HCT116 (cell line): Measurements from ENCODE around the gene ARMH4. TPM values are rescaled to one million over a fixed set of nuclear protein-coding genes. Genes with fewer than 3 reads are reported as not detected.

Experiments used
- ATAC-seq: fragments of 200-7000 bp; cut with Tn5 transposase; 2 replicates; pipeline ENCODE4 v1.9.1; 2020; ENCODE audit warnings: mild to moderate bottlenecking, moderate library complexity
- BruUV-seq: library from RNA; stranded (reverse); fragments of 400-500 nt; replicated peaks from 2 replicates; lab custom pipeline; 2021; lab: Mats Ljungman, UMichigan
- CTCF ChIA-PET: fragments of 300-600 bp; sonication (Branson Sonifier 250); formaldehyde crosslinking; loops from one replicate; lab custom pipeline; 2021; ENCODE audit warnings: antibody characterized with exemption; lab: Charles Lee
- POLR2A ChIA-PET: fragments of 300-600, 350-600 bp; sonication (Branson Sonifier 250); formaldehyde crosslinking; loops from one replicate; lab custom pipeline; 2021; ENCODE audit warnings: antibody characterized with exemption; lab: Charles Lee
- RAD21 ChIA-PET, 2 experiments: fragments of 300-600 bp; sonication (Branson Sonifier 250); formaldehyde crosslinking; loops; one replicate each; lab custom pipeline; 2023; ENCODE audit warnings: low total read pairs in 2 of 2; ENCODE audit not compliant: uncharacterized antibody in 2 of 2, unreplicated experiment in 2 of 2, low non-redundant PET in 1 of 2; lab: Charles Lee
- DNase-seq: peaks from one replicate; pipeline ENCODE4 v3.0.0-alpha.2; 2010; ENCODE audit warnings: low read depth, low spot score
- H2AFZ ChIP-seq: fragments of 200-600 bp; shearing (Covaris generic), sonication (generic); 2 replicates; pipeline ENCODE4 v1.6.1; 2017; ENCODE audit warnings: low read depth, mixed run types, mixed read lengths, antibody characterized with exemption, low read length; ENCODE audit not compliant: poor library complexity, severe bottlenecking
- H3K27ac ChIP-seq: 2 replicates; pipeline ENCODE4 v1.5.1; 2012; ENCODE audit warnings: low read depth, low read length
- H3K27me3 ChIP-seq: fragments of 200-600 bp; sonication (generic); 2 replicates; pipeline ENCODE4 v1.6.1; 2016; ENCODE audit warnings: mixed run types, low read length, mixed read lengths; ENCODE audit not compliant: insufficient read depth
- H3K36me3 ChIP-seq, 2 experiments: fragments of 200-500 bp in 1 of 2; fragments of 200-600 bp in 1 of 2; sonication (Bioruptor generic) in 1 of 2; sonication (generic) in 1 of 2; 2 replicates each; pipeline versions ENCODE4 v1.5.1 to v1.6.1; 2014 to 2016; ENCODE audit warnings: low read length in 2 of 2, inconsistent platforms in 1 of 2, mixed read lengths in 1 of 2, mixed run types in 1 of 2; ENCODE audit not compliant: insufficient read depth in 2 of 2, control insufficient read depth in 1 of 2
- H3K4me1 ChIP-seq, 2 experiments: fragments of 200-600 bp in 1 of 2; sonication (generic) in 1 of 2; 2 replicates each; pipeline versions ENCODE4 v1.5.1 to v1.6.1; 2012 to 2017; ENCODE audit warnings: low read length in 2 of 2, inconsistent platforms in 1 of 2, mild to moderate bottlenecking in 1 of 2, mixed read lengths in 1 of 2, mixed run types in 1 of 2, moderate library complexity in 1 of 2; ENCODE audit not compliant: insufficient read depth in 2 of 2, control insufficient read depth in 1 of 2
- H3K4me2 ChIP-seq: fragments of 200-600 bp; sonication (generic); 2 replicates; pipeline ENCODE4 v1.6.1; 2017; ENCODE audit warnings: mixed run types, low read length, mixed read lengths
- H3K4me3 ChIP-seq, 2 experiments: fragments of 200-600 bp in 1 of 2; sonication (generic) in 1 of 2; replicated peaks in 1 of 2; 2 replicates each; pipeline ENCODE4 v1.5.1; 2011 to 2016; ENCODE audit warnings: low read length in 2 of 2, control low read depth in 1 of 2, low read depth in 1 of 2, mild to moderate bottlenecking in 1 of 2, mixed read lengths in 1 of 2, mixed run types in 1 of 2
- H3K79me2 ChIP-seq: fragments of 200-600 bp; sonication (generic); 2 replicates; pipeline ENCODE4 v1.6.1; 2017; ENCODE audit warnings: mild to moderate bottlenecking, mixed run types, low read length, moderate library complexity, mixed read lengths; ENCODE audit not compliant: insufficient read depth
- H3K9ac ChIP-seq: fragments of 200-600 bp; sonication (generic); 2 replicates; pipeline ENCODE4 v1.6.1; 2016; ENCODE audit warnings: low read length, mixed read lengths
- H3K9me2 ChIP-seq: fragments of 200-600 bp; sonication (generic), shearing (Covaris generic); 2 replicates; pipeline ENCODE4 v1.6.1; 2017; ENCODE audit warnings: mixed run types, mild to moderate bottlenecking, moderate library complexity; ENCODE audit not compliant: insufficient read depth
- H3K9me3 ChIP-seq, 2 experiments: fragments of 200-500 bp in 1 of 2; fragments of 200-600 bp in 1 of 2; sonication (Bioruptor generic) in 1 of 2; sonication (generic) in 1 of 2; 2 replicates each; pipeline ENCODE4 v1.6.1; 2014 to 2017; ENCODE audit warnings: low read length in 2 of 2, mixed read lengths in 2 of 2, inconsistent platforms in 1 of 2, low read depth in 1 of 2, mild to moderate bottlenecking in 1 of 2, mixed run types in 1 of 2, moderate library complexity in 1 of 2; ENCODE audit not compliant: control insufficient read depth in 1 of 2, insufficient read depth in 1 of 2
- H4K20me1 ChIP-seq: fragments of 200-600 bp; sonication (generic), shearing (Covaris generic); 2 replicates; pipeline ENCODE4 v1.6.1; 2017; ENCODE audit warnings: mixed run types, mild to moderate bottlenecking, moderate library complexity; ENCODE audit not compliant: insufficient read depth
- CBX3 ChIP-seq: IDR thresholded peaks from 2 replicates; pipeline ENCODE4 v1.6.1; 2012; ENCODE audit warnings: low read depth
- ELF1 ChIP-seq: IDR thresholded peaks from 2 replicates; pipeline ENCODE4 v1.6.1; 2012; ENCODE audit warnings: low read depth, borderline replicate concordance
- EZH2 ChIP-seq: fragments of 200-600 bp; sonication (generic); IDR thresholded peaks from 2 replicates; pipeline ENCODE4 v1.6.1; 2017; ENCODE audit warnings: antibody characterized with exemption, mixed run types
- FOSL1 ChIP-seq: IDR thresholded peaks from 2 replicates; pipeline ENCODE4 v1.6.1; 2012; ENCODE audit warnings: low read depth
- POLR2A ChIP-seq: IDR thresholded peaks from 2 replicates; pipeline ENCODE4 v1.7.0; 2011; ENCODE audit warnings: borderline replicate concordance; ENCODE audit not compliant: insufficient read depth, insufficient read length; ENCODE audit errors: extremely low read depth
- POLR2AphosphoS5 ChIP-seq: IDR thresholded peaks from 2 replicates; pipeline ENCODE4 v1.6.1; 2011; ENCODE audit warnings: mild to moderate bottlenecking, low read depth, low read length, moderate library complexity
- RAD21 ChIP-seq: IDR thresholded peaks from 2 replicates; pipeline ENCODE4 v1.6.1; 2012; ENCODE audit warnings: low read depth, mild to moderate bottlenecking
- SRF ChIP-seq: IDR thresholded peaks from 2 replicates; pipeline ENCODE4 v1.6.1; 2012; ENCODE audit warnings: low read depth
- TCF7L2 ChIP-seq: IDR thresholded peaks from 2 replicates; pipeline ENCODE4 v1.7.0; 2011; ENCODE audit warnings: borderline replicate concordance, inconsistent platforms; ENCODE audit not compliant: insufficient read depth, insufficient read length; ENCODE audit errors: extremely low read depth
- YY1 ChIP-seq: IDR thresholded peaks from 2 replicates; pipeline ENCODE4 v1.6.1; 2011; ENCODE audit warnings: low read length, low read depth, moderate library complexity, mild to moderate bottlenecking; ENCODE audit not compliant: insufficient replicate concordance; ENCODE audit errors: extremely low read depth
- ZBTB33 ChIP-seq: IDR thresholded peaks from 2 replicates; pipeline ENCODE4 v1.6.1; 2011; ENCODE audit warnings: mild to moderate bottlenecking, low read length, moderate library complexity; ENCODE audit not compliant: insufficient replicate concordance; ENCODE audit errors: extremely low read depth
- ZNF274 ChIP-seq: fragments of 200-500 bp; sonication (Bioruptor generic); IDR thresholded peaks from 2 replicates; pipeline ENCODE4 v1.6.1; 2014; ENCODE audit warnings: mild to moderate bottlenecking, low read depth, low read length, inconsistent platforms
- intact Hi-C: fragments of 100-400 bp; cut with micrococcal nuclease; formaldehyde crosslinking; loops from 2 replicates; pipeline ENCODE4 v1.10.0; 2022
- total RNA-seq: library from RNA; stranded (reverse); gene quantifications from one replicate; pipeline ENCODE4 v1.2.1, GENCODE V29; 2021; ENCODE audit not compliant: unreplicated experiment
- TF ChIP-seq, protein P1 (sequence below), 3 experiments: fragments of 200-600 bp in 1 of 3; sonication (generic) in 1 of 3; IDR thresholded peaks in 2 of 3; conservative IDR thresholded peaks in 1 of 3; 2 replicates each; pipeline ENCODE4 v1.5.1; 2012 to 2017; ENCODE audit warnings: low read depth in 2 of 3, low read length in 2 of 3, antibody characterized with exemption in 1 of 3, borderline replicate concordance in 1 of 3, control low read depth in 1 of 3, mild to moderate bottlenecking in 1 of 3, mixed read lengths in 1 of 3, mixed run types in 1 of 3, moderate library complexity in 1 of 3; ENCODE audit not compliant: insufficient read depth in 1 of 3

Gene ARMH4
- total RNA-seq, 1 experiment from 2014 or later = 1.7 TPM

GRCh38 chr14:58129208-58129607 lies 22.8 kb downstream of the ARMH4 start:
- intact Hi-C loops = no loop called here
- CTCF ChIA-PET = no interaction called here
- Histone ChIP-seq H3K9me2 (no peaks in the 10 kb centered on the region), H4K20me1 (no peaks in the 10 kb centered on the region), H3K4me3 (no peak overlapping the region), H3K79me2 (no peaks in the 10 kb centered on the region), H3K27me3 (no peaks in the 10 kb centered on the region), H3K9ac (no peak overlapping the region), H3K9me3 (peaks cover 0 to 5% of the 10 kb centered on the region in 2 experiments; a peak in 1 of 4 replicates), H3K36me3 (no peaks in the 10 kb centered on the region), H3K4me1 (0 out of 4 replicates have a peak, but pooled peaks cover 0 to 5% of the 10 kb centered on the region in 2 experiments), H3K27ac (no peak overlapping the region), H2AFZ (no peak overlapping the region), H3K4me2 (no peak overlapping the region)
- POLR2A ChIA-PET = no interaction called here
- TF ChIP-seq EZH2 (no peak), POLR2AphosphoS5 (no peak), SRF (no peak), CBX3 (no peak), ZBTB33 (no peak), ZNF274 (no peak), FOSL1 (no peak), RAD21 (peak; percentile 28; the same call in 1 of the 2 replicates), POLR2A (no peak), YY1 (no peak), ELF1 (no peak), TCF7L2 (no peak)
- TF ChIP-seq, protein P1, sequence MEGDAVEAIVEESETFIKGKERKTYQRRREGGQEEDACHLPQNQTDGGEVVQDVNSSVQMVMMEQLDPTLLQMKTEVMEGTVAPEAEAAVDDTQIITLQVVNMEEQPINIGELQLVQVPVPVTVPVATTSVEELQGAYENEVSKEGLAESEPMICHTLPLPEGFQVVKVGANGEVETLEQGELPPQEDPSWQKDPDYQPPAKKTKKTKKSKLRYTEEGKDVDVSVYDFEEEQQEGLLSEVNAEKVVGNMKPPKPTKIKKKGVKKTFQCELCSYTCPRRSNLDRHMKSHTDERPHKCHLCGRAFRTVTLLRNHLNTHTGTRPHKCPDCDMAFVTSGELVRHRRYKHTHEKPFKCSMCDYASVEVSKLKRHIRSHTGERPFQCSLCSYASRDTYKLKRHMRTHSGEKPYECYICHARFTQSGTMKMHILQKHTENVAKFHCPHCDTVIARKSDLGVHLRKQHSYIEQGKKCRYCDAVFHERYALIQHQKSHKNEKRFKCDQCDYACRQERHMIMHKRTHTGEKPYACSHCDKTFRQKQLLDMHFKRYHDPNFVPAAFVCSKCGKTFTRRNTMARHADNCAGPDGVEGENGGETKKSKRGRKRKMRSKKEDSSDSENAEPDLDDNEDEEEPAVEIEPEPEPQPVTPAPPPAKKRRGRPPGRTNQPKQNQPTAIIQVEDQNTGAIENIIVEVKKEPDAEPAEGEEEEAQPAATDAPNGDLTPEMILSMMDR (IDR thresholded peaks at IDR 0.05 in 2 of 3, conservative IDR thresholded peaks at IDR 0.05 in 1 of 3; ENCODE audit: borderline replicate concordance in 1 of 3, insufficient read depth in 1 of 3, low read depth in 2 of 3, low read length in 2 of 3) = peak; percentile 6 to 51 (median 26); a peak in 2 of 6 replicates
- RAD21 ChIA-PET = no interaction called here
- no peak for DNase-seq
- BruUV-seq = no TSS peak
- ATAC-seq = no peak
